Endothelial cell of umbilical vein (primary cell): ENCODE measurements around the gene MORC3. TPM values are rescaled to one million over a fixed set of nuclear protein-coding genes. Genes with fewer than 3 reads are reported as not detected.

Experiments used
- BruUV-seq: library from RNA; stranded (reverse); fragments of 400-500 nt; replicated peaks from 2 replicates; lab custom pipeline; 2021; lab: Mats Ljungman, UMichigan
- CTCF ChIA-PET: fragments of 300-600, 350-600 bp; sonication (Branson Sonifier 250); formaldehyde crosslinking; loops from one replicate; lab custom pipeline; 2021; ENCODE audit warnings: antibody characterized with exemption, inconsistent platforms; lab: Charles Lee
- POLR2A ChIA-PET: fragments of 300-600, 350-600 bp; sonication (Branson Sonifier 250); formaldehyde crosslinking; loops from one replicate; lab custom pipeline; 2021; ENCODE audit warnings: antibody characterized with exemption, inconsistent platforms; lab: Charles Lee
- DNase-seq: peaks from one replicate; pipeline ENCODE4 v3.0.0-alpha.2; 2011; ENCODE audit warnings: low read depth, low spot score
- FAIRE-seq: peaks from 2 replicates; lab custom pipeline; 2011; peaks lifted over from hg19 to GRCh38; lab: Jason Lieb, UNC
- H2AFZ ChIP-seq: 2 replicates; pipeline ENCODE4 v1.6.0; 2012; ENCODE audit warnings: low read depth, low read length, control low read depth, inconsistent platforms
- H3K27ac ChIP-seq: 2 replicates; pipeline ENCODE4 v1.5.1; 2011; ENCODE audit warnings: low read depth, mild to moderate bottlenecking, control low read depth, low read length, moderate library complexity; ENCODE audit not compliant: insufficient read depth
- H3K27me3 ChIP-seq, 2 experiments: 2 replicates each; pipeline versions ENCODE4 v1.6.0 to v1.6.1; 2011; ENCODE audit warnings: low read length in 2 of 2, mixed read lengths in 1 of 2; ENCODE audit not compliant: control insufficient read depth in 2 of 2, insufficient read depth in 2 of 2
- H3K36me3 ChIP-seq, 2 experiments: 2 replicates in 1 of 2; 3 replicates in 1 of 2; pipeline ENCODE4 v1.5.1; 2011; ENCODE audit warnings: low read length in 2 of 2, mild to moderate bottlenecking in 1 of 2, moderate library complexity in 1 of 2; ENCODE audit not compliant: control insufficient read depth in 2 of 2, insufficient read depth in 2 of 2; ENCODE audit errors: extremely low read depth in 1 of 2
- H3K4me1 ChIP-seq: 3 replicates; pipeline ENCODE4 v1.5.1; 2011; ENCODE audit warnings: mild to moderate bottlenecking, low read length; ENCODE audit not compliant: control insufficient read depth, insufficient read depth; ENCODE audit errors: extremely low read depth
- H3K4me2 ChIP-seq: 2 replicates; pipeline ENCODE4 v1.6.1; 2011; ENCODE audit warnings: low read length, control low read depth, mixed read lengths; ENCODE audit not compliant: insufficient read depth
- H3K4me3 ChIP-seq, 3 experiments: fragments of 200-600 bp in 1 of 3; sonication (generic), shearing (Covaris generic) in 1 of 3; replicated peaks in 1 of 3; 2 replicates each; pipeline ENCODE4 v1.5.1; 2011 to 2016; ENCODE audit warnings: control low read depth in 3 of 3, low read length in 3 of 3, mild to moderate bottlenecking in 2 of 3, inconsistent platforms in 1 of 3, low read depth in 1 of 3, moderate library complexity in 1 of 3; ENCODE audit not compliant: insufficient read depth in 1 of 3
- H3K79me2 ChIP-seq: 2 replicates; pipeline ENCODE4 v1.6.0; 2012; ENCODE audit warnings: low read length, inconsistent platforms; ENCODE audit not compliant: control insufficient read depth, insufficient read depth
- H3K9ac ChIP-seq: replicated peaks from 2 replicates; pipeline ENCODE3; 2011; ENCODE audit warnings: low read length, control low read depth; ENCODE audit not compliant: insufficient read depth; ENCODE audit errors: extremely low read depth
- H3K9me1 ChIP-seq: replicated peaks from 3 replicates; pipeline ENCODE4 v1.6.0; 2011; ENCODE audit warnings: mild to moderate bottlenecking, low read length; ENCODE audit not compliant: control insufficient read depth, insufficient read depth; ENCODE audit errors: extremely low read depth
- H3K9me3 ChIP-seq: replicated peaks from 2 replicates; pipeline ENCODE4 v1.5.1; 2012; ENCODE audit warnings: low read length, inconsistent platforms; ENCODE audit not compliant: control insufficient read depth, insufficient read depth
- H4K20me1 ChIP-seq: replicated peaks from 2 replicates; pipeline ENCODE3; 2011; ENCODE audit warnings: mild to moderate bottlenecking, low read length; ENCODE audit not compliant: control insufficient read depth, insufficient read depth; ENCODE audit errors: extremely low read depth
- EZH2 ChIP-seq: IDR thresholded peaks from 2 replicates; pipeline ENCODE4 v1.6.1; 2012; ENCODE audit warnings: borderline replicate concordance, low read depth, mild to moderate bottlenecking, moderate library complexity, low read length, inconsistent platforms; ENCODE audit not compliant: severe bottlenecking
- FOS ChIP-seq: IDR thresholded peaks from 2 replicates; pipeline ENCODE4 v1.6.1; 2011; ENCODE audit warnings: mild to moderate bottlenecking, low read length, moderate library complexity, borderline replicate concordance; ENCODE audit not compliant: insufficient read depth
- GATA2 ChIP-seq: IDR thresholded peaks from 2 replicates; pipeline ENCODE4 v1.7.0; 2011; ENCODE audit warnings: low read depth, mild to moderate bottlenecking, moderate library complexity, mixed read lengths, low read length; ENCODE audit not compliant: insufficient read length, insufficient read depth
- JUN ChIP-seq: IDR thresholded peaks from 2 replicates; pipeline ENCODE4 v1.6.1; 2011; ENCODE audit warnings: borderline replicate concordance, low read depth; ENCODE audit not compliant: insufficient read length, insufficient read depth
- MYC ChIP-seq: IDR thresholded peaks from one replicate; pipeline ENCODE4 v1.6.1; 2011; ENCODE audit warnings: mild to moderate bottlenecking, low read depth, low read length
- POLR2A ChIP-seq: IDR thresholded peaks from 2 replicates; pipeline ENCODE4 v1.6.1; 2012; ENCODE audit warnings: low read depth, mild to moderate bottlenecking, control low read depth, low read length
- dilution Hi-C: fragments of 300-500 bp; cut with MboI; formaldehyde crosslinking; loops from one replicate; pipeline ENCODE4 v1.15.0; 2019; ENCODE audit warnings: low sequenced_read_pairs; ENCODE audit not compliant: extremely low pct_ligation_motif_present
- intact Hi-C: fragments of 100-400 bp; cut with micrococcal nuclease; formaldehyde crosslinking; loops from one replicate; pipeline ENCODE4 v1.10.0; 2022
- polyA plus RNA-seq, 4 experiments: library from polyadenylated mRNA; depleted of rRNA in 3 of 4; stranded (reverse) in 3 of 4; unstranded in 1 of 4; fragments of >200 nt; gene quantifications; 2 replicates each; pipeline versions ENCODE4 v1.2.1 to v1.2.3, GENCODE V29; 2011 to 2012; ENCODE audit warnings: missing spikeins in 1 of 4
- total RNA-seq: library from RNA; stranded (reverse); gene quantifications from 2 replicates; pipeline ENCODE4 v1.2.3, GENCODE V29; 2021
- TF ChIP-seq, protein P1 (sequence below), 2 donors: IDR thresholded peaks; 1 replicate in 1 of 2; 2 replicates in 1 of 2; pipeline ENCODE4 v1.5.1; 2011; ENCODE audit warnings: low read length in 2 of 2, mild to moderate bottlenecking in 2 of 2, moderate library complexity in 2 of 2, control low read depth in 1 of 2, inconsistent platforms in 1 of 2, low read depth in 1 of 2; ENCODE audit not compliant: insufficient read depth in 1 of 2; ENCODE audit errors: extremely low read depth in 1 of 2

MORC3 gene
- total and polyA plus RNA-seq, 2 donors (not counting 3 experiments of a cell fraction or from before 2014, with no cell fraction given): 7.3 to 25.3 TPM

DNA sequence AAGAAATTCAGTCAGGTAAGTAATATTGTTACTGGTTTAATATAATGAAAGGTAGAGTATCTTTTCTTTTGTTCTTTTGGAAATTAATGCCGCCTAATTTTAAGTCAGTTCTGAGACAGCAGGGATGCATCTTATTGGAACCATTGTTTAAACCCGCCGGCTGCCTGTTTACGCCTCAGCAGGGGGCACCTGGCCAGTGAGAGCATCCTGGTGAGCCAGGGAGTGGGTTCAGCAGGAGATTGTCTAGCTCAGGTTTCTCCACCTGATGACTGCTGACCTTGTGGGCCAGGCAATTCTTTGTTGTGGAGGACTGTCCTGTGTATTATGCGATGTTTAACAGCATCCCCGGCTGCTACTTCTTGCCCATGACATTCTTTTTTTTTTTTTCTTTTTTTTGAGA, 95.4 kb downstream of the MORC3 start:
- H3K9ac ChIP-seq: no peak overlapping the region

DNA sequence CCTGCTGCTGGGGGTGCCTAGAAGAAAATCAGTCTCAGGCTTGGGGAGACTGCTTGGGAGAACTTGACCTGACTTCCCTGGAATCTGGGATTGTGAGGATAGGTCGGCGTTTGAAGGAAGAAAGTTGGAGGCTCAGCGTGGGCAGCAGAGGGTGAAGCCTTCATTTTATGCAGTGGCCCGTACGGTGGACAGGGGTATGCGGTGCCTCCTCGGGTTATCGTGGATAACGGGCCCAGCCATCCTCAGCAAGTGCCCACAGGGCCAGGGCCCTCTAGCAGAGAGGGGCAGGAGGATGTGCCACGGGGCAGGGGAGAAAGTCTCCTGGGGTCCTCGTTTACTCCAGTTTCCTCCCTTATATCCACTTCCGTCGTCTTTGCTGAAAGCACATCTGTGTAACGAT, 99.2 kb downstream of the MORC3 start:
- no peak for FAIRE-seq
- TF ChIP-seq FOS: no peak
- no peak for TF ChIP-seq MYC

More for the DNA sequence above, 95.4 kb downstream of the MORC3 start:
- dilution Hi-C loops (no loop called here), intact Hi-C loops (no loop called here)
- no peaks in the 10 kb centered on the region for H3K36me3 ChIP-seq
- no peaks in the 10 kb centered on the region for H3K9me1 ChIP-seq
- H4K20me1 ChIP-seq: no peaks in the 10 kb centered on the region
- H3K79me2 ChIP-seq: no peaks in the 10 kb centered on the region
- FAIRE-seq: no peak
- POLR2A ChIA-PET: no interaction called here
- no peak overlapping the region for H3K27ac ChIP-seq
- H3K9me3 ChIP-seq: no peaks in the 10 kb centered on the region
- TF ChIP-seq EZH2: no peak
- no peak for TF ChIP-seq MYC
- TF ChIP-seq, protein P1, sequence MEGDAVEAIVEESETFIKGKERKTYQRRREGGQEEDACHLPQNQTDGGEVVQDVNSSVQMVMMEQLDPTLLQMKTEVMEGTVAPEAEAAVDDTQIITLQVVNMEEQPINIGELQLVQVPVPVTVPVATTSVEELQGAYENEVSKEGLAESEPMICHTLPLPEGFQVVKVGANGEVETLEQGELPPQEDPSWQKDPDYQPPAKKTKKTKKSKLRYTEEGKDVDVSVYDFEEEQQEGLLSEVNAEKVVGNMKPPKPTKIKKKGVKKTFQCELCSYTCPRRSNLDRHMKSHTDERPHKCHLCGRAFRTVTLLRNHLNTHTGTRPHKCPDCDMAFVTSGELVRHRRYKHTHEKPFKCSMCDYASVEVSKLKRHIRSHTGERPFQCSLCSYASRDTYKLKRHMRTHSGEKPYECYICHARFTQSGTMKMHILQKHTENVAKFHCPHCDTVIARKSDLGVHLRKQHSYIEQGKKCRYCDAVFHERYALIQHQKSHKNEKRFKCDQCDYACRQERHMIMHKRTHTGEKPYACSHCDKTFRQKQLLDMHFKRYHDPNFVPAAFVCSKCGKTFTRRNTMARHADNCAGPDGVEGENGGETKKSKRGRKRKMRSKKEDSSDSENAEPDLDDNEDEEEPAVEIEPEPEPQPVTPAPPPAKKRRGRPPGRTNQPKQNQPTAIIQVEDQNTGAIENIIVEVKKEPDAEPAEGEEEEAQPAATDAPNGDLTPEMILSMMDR (IDR thresholded peaks at IDR 0.05; ENCODE audit: extremely low read depth in 1 of 2, insufficient read depth in 1 of 2, low read depth in 1 of 2, low read length in 2 of 2): no peak
- TF ChIP-seq JUN: no peak
- no peak for TF ChIP-seq GATA2
- no peak for TF ChIP-seq POLR2A
- no peak overlapping the region for H2AFZ ChIP-seq
- no peaks in the 10 kb centered on the region for H3K4me1 ChIP-seq
- CTCF ChIA-PET: interaction anchor here (1.6 kb wide), 1 partner anchor 13 kb away, joined by 3 read pairs; no protein-coding TSS in a partner anchor
- no peaks in the 10 kb centered on the region for H3K27me3 ChIP-seq
- no peak overlapping the region for H3K4me2 ChIP-seq
- BruUV-seq: no TSS peak
- H3K4me3 ChIP-seq: no peak overlapping the region
- DNase-seq: no peak

More for the DNA sequence above, 99.2 kb downstream of the MORC3 start:
- H3K4me2 ChIP-seq: no peak overlapping the region
- no peaks in the 10 kb centered on the region for H4K20me1 ChIP-seq
- intact Hi-C loops (no loop called here), dilution Hi-C loops (no loop called here)
- H3K36me3 ChIP-seq: no peaks in the 10 kb centered on the region
- POLR2A ChIA-PET: no interaction called here
- H3K9me1 ChIP-seq: no peaks in the 10 kb centered on the region
- H3K9me3 ChIP-seq: no peaks in the 10 kb centered on the region
- H3K4me3 ChIP-seq: no peak overlapping the region
- CTCF ChIA-PET: interaction anchor here (0.6 to 2.0 kb wide), 11 partner anchors 10 to 509 kb away, joined by 3 to 11 read pairs (median 6); no protein-coding TSS in a partner anchor
- H3K4me1 ChIP-seq: peaks cover 2% of the 10 kb centered on the region
- no TSS peak for BruUV-seq
- H3K27ac ChIP-seq: no peak overlapping the region
- no peak overlapping the region for H2AFZ ChIP-seq
- H3K27me3 ChIP-seq: no peaks in the 10 kb centered on the region
- no peak for DNase-seq
- H3K9ac ChIP-seq: no peak overlapping the region
- no peaks in the 10 kb centered on the region for H3K79me2 ChIP-seq
